Muscle of back (tissue), 11 donors: Measurements from ENCODE around the gene IL22RA1. TPM values are rescaled to one million over a fixed set of nuclear protein-coding genes. Genes with fewer than 3 reads are reported as not detected.

Experiments
- DNase-seq, 3 donors: peaks; one replicate each; pipeline versions ENCODE4 v3.0.0 to v3.0.0-alpha.2; 2013
- polyA plus RNA-seq, 10 donors: library from polyadenylated mRNA; unstranded; fragments of 120-200 nt; gene quantifications; one replicate each; pipeline ENCODE4 v1.2.1, GENCODE V29; 2013; ENCODE audit not compliant: insufficient read length in 10 of 10

IL22RA1 gene
- polyA plus RNA-seq, 10 donors: 0.04 to 2.2 (median 0.11) TPM; not detected in 4

DNA sequence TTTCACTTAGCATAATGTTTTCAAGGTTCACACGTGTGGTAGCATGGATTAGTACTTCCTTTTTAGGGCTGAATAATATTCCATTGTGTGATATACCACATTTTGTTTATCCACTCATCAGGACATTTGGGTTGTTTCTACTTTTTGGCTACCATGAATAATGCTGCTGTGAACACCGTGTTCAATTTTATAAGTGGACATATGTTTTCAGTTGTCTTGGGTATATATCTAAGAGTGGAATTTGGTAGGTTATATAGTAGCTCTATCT is 3.8 kb downstream of the IL22RA1 start:
- DNase-seq: no peak

GRCh38 chr1:24138476-24139221 is 4.3 kb downstream of the IL22RA1 start:
- DNase-seq: no peak

- no peak for DNase-seq
These were observed 5.9 kb downstream of the IL22RA1 start for GRCh38 chr1:24136956-24137539.

DNA sequence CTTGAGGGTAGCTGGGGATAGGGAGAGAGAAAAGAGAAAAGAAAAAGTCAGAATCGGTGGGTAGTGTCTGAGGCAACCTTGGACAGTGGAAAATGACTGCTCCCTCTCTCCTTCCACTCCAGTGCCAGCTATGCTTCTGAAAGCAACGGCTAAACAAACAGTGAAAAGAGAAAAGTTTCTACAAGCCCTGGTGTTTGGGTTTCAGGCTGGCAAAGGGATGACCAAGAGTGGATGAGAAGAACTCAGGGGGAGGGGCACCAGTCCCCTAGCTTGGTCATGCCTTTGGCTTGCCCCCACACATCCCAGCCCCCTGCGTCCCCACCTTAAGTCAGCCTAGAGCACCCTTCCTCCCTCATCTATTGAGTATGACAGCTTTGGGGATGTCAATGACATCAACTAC is 8.6 kb downstream of the IL22RA1 start:
- DNase-seq: no peak

DNA sequence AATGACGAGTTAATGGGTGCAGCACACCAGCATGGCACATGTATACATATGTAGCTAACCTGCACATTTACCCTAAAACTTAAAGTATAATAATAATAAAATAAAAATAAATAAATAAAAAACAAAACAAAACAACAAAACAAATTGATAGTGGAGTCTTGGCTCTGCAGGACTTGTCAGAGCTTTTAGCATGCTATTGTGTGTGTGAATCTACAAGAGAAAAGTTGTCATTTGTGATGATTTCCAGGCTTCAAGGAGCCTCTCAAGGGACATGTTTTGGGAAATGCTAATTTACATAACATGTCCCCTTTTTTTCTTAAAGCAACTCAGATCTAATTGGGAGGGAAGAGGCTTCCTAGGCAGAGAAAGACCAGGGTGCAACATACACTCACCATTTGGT is 9.1 kb downstream of the IL22RA1 start:
- DNase-seq: no peak

DNA sequence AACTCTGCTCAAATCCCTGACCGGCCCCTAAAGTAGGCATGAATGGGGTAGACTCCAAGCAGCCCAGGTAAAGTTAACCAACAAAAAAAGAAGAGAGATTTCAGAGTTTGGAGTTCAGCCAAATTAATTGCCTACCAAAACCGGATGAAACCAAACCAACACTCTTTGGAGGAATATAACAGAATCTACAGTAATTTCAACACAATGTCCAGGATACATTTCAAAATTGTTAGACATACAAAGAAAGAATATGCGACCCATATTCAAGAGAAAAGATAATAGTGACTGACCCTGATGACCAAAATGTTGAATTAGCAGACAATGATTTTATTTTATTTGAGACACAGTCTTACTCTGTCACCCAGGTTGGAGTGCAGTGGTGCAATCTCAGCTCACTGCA is 12.6 kb downstream of the IL22RA1 start:
- no peak for DNase-seq

GRCh38 chr1:24127801-24128363 is 15.1 kb downstream of the IL22RA1 start:
- no peak for DNase-seq

DNA sequence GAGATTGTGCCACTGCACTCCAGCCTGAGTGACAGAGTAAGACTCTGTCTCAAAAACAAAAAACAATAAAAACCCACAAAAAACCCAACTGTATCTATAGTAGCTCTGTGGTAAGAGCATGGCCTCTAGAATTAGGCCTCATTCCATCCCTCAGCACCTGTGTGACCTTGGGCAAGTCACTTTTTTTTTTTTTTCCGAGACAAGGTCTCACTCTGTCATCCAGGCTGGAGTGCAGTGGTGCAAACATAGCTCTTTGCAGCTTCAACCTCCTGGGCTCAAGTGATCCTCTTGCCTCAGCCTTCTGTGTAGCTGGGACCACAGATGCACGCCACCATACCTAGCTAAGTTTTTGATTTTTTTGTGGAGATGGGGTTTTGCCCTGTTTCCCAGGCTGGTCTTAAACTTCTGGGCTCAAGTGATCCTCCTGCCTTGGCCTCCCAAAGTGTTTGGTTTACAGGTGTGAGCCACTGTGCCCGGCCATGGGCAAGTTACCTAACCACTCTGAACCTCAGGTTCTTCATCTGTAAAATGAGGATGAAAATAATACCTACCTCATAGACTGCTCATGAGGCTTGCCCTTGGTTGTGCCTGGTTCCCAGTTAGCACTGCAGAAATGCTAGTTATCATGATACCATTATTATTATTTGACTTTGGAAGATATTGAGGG is 15.7 kb downstream of the IL22RA1 start:
- DNase-seq: no peak

- DNase-seq: no peak
These were observed 16.3 kb downstream of the IL22RA1 start for GRCh38 chr1:24126672-24127023.

DNA sequence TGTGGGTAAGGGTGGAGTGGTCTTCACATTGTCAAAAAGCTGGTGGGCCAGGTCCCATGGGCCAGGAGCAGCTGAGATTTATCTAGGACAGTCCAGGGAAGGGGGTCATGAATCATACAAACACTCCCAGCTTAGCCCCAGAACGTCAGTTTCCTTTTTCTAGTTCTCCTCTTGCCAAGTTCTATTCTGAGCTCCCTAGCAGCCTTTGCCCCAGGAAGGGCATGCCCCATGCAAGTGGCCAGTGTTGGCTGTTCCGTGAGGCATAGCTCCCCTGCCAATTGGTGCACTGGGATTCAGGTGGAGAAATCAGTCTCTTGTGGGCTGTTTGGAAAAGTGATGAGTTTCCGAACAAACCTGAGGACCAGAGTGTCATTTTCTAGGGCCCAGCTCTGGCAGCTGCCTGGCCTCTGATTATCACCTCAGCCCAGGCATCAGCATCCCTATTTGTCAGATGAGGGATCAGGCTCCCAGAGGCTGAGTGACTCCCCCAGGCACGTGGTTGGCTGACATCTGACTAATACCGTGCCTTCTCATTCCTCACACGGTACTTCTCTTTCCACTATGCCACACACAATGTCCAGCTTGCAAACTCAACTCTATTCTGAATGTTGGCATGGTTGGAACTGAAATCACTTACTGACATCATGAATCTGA is 16.8 kb downstream of the IL22RA1 start:
- no peak for DNase-seq

DNA sequence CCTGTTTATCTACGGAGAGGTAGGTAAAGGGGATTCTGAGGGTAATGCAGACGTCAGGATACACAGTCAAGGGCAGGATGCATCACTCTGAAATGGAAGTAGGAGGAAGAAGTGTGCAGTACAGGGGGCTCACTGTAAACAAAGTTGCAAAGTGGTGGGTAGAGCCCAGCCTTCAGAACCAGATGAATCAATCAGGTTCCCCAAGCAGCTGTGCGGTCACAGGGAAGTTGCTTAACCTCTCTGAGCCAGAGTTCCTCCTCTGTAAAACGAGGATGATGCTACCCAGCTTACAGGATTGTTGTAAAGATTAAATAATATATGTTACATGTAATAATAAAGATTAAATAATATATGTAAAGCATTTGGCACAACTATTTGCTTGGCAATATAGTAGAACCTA is 17.5 kb downstream of the IL22RA1 start:
- no peak for DNase-seq

- no peak for DNase-seq
These were observed 18.0 kb downstream of the IL22RA1 start for GRCh38 chr1:24124980-24125379.

- no peak for DNase-seq
These were observed 19.3 kb downstream of the IL22RA1 start for GRCh38 chr1:24123611-24124010.

GRCh38 chr1:24122776-24123175 is 20.2 kb downstream of the IL22RA1 start:
- DNase-seq: no peak

DNA sequence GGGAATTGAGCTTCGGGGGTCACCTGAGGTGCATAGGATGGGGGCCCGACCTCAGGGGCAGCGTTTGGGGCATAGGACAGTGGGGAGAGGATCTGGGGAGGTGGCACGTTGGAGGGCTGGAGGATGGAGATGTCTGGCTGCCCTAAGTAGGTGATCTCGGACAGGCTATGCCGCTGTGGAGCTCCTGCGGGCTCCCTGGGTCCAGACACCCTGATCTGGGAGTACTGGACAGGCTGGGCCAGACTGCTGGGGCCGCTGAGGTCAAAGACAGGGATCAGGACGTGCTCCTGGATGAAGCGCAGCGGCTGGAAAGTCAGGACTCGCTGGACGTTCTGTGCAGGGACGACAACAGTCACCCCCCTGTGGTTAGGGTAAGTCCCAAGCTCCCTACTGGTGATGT is 21.5 kb downstream of the IL22RA1 start:
- no peak for DNase-seq

GRCh38 chr1:24120965-24121364 is 22.0 kb downstream of the IL22RA1 start:
- no peak for DNase-seq

GRCh38 chr1:24119859-24120756 is 22.8 kb downstream of the IL22RA1 start:
- DNase-seq: no peak

DNA sequence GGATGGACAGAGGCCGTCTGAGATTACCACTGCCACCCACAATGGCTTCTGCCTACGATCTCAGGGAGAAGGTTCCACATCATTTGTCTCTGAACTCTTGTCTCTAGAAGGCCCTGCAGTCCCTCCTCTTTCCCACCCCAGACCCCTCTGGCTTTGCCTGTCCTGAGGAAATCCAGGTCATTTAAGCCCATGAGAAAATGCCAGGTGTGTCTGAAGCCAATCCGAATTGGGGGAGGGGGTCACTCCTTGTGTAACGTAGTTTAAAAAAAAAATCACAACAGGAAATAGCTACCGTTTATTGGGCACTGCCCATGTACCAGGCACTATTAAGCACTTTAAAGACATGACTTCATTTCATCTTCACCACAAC is 23.5 kb downstream of the IL22RA1 start:
- DNase-seq: no peak

- DNase-seq: no peak
These were observed 24.3 kb downstream of the IL22RA1 start for GRCh38 chr1:24118410-24119242.

GRCh38 chr1:24117722-24118409 is 25.1 kb downstream of the IL22RA1 start:
- DNase-seq: no peak
